Activated CD4-positive, alpha-beta memory T cell treated with anti-CD3 and anti-CD28 coated beads, Interleukin-2, amount 10 ng/mL, durations not matched to agents 7 days and 5 days (primary cell): ENCODE measurements around the gene NRSN1. TPM values are rescaled to one million over a fixed set of nuclear protein-coding genes. Genes with fewer than 3 reads are reported as not detected.

Experiments
- CTCF ChIA-PET: fragments of 350-600 bp; sonication (Branson Sonifier 250); formaldehyde crosslinking; loops from one replicate; lab custom pipeline; 2021; ENCODE audit warnings: antibody characterized with exemption, inconsistent platforms; lab: Charles Lee
- POLR2A ChIA-PET: fragments of 350-600 bp; sonication (Branson Sonifier 250); formaldehyde crosslinking; loops from one replicate; lab custom pipeline; 2021; ENCODE audit warnings: antibody characterized with exemption; lab: Charles Lee
- DNase-seq: peaks from one replicate; pipeline ENCODE4 v3.0.0-alpha.2; 2020
- H3K27ac Mint-ChIP-seq: one replicate; pipeline ENCODE4 v1.8.0; 2021; ENCODE audit warnings: mild to moderate bottlenecking, mixed read lengths
- H3K27me3 Mint-ChIP-seq: one replicate; pipeline ENCODE4 v1.8.0; 2021; ENCODE audit warnings: mixed read lengths
- H3K36me3 Mint-ChIP-seq: one replicate; pipeline ENCODE4 v1.8.0; 2021; ENCODE audit warnings: low read depth, mixed read lengths
- H3K4me1 Mint-ChIP-seq: one replicate; pipeline ENCODE4 v1.8.0; 2021; ENCODE audit warnings: mixed read lengths
- H3K4me3 Mint-ChIP-seq: one replicate; pipeline ENCODE4 v1.8.0; 2021; ENCODE audit warnings: mild to moderate bottlenecking, mixed read lengths
- H3K9me3 Mint-ChIP-seq: one replicate; pipeline ENCODE4 v1.8.0; 2021; ENCODE audit warnings: mixed read lengths
- total RNA-seq, 2 experiments: library from RNA; stranded (reverse); gene quantifications; one replicate each; pipeline ENCODE4 v1.2.3, GENCODE V29; 2021

The NRSN1 gene, protein sequence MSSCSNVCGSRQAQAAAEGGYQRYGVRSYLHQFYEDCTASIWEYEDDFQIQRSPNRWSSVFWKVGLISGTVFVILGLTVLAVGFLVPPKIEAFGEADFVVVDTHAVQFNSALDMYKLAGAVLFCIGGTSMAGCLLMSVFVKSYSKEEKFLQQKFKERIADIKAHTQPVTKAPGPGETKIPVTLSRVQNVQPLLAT
- not detected for total RNA-seq

DNA sequence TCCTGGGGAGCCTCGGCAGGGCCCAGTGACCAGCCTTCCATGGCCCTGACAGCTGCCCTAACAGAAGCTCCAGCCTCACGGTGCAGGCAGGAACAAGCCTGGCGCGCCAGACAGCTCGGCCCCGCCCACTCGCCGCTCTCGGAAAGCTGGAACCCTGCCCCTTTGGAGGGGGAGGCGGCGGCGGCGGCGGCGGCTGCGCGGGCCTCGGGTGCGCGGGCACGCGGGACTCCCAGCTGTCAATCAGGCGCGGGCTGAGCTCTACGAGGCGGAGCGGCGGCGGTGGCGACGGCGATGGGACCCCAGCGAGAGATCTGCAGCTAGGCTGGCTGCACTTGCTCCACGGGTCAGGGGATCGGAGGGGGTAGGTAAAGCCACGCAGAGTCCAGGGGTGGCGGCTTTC lies at the start of gene NRSN1:
NRSN1 (plus strand) TSS at position 236 of the 400 bp plus-strand sequence. CDS start 8,113 bp downstream, outside the sequence.
- H3K36me3 Mint-ChIP-seq, result no peaks in the 10 kb centered on the region
- ChIA-PET CTCF (no interaction called here), POLR2A (no interaction called here)
- DNase-seq, result no peak
- H3K4me3 Mint-ChIP-seq, result no peak within 1 kb of the TSS
- no peaks in the 10 kb centered on the region for H3K9me3 Mint-ChIP-seq
- H3K4me1 Mint-ChIP-seq, result no peaks in the 10 kb centered on the region
- H3K27me3 Mint-ChIP-seq, result peaks cover 5% of the 10 kb centered on the region
- no peak within 1 kb of the TSS for H3K27ac Mint-ChIP-seq

DNA sequence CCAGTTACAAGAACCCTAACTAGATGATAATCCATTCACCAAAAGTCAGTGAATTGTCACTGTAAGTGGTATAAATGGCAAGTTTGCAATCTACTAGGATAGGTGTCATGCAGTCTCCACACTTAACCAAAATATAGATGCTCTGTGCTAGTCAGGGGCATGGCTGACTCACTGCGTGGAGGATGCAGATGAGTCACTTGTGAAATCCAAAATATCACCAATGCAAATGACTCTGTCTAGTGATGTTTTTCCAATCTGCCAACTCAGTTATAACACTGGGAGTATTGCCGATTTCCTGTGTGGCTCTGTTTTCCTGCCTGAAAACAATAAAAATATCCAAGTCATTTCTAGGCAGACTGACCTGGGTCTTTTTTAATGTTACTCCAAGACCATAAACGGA lies 47.8 kb upstream of the NRSN1 start:
- ChIA-PET CTCF (no interaction called here), POLR2A (no interaction called here)
- Mint-ChIP-seq H3K4me1 (no peaks in the 10 kb centered on the region), H3K27me3 (no peaks in the 10 kb centered on the region), H3K36me3 (no peaks in the 10 kb centered on the region), H3K27ac (no peak overlapping the region), H3K4me3 (no peak overlapping the region), H3K9me3 (peaks cover 7% of the 10 kb centered on the region)
- no peak for DNase-seq

DNA sequence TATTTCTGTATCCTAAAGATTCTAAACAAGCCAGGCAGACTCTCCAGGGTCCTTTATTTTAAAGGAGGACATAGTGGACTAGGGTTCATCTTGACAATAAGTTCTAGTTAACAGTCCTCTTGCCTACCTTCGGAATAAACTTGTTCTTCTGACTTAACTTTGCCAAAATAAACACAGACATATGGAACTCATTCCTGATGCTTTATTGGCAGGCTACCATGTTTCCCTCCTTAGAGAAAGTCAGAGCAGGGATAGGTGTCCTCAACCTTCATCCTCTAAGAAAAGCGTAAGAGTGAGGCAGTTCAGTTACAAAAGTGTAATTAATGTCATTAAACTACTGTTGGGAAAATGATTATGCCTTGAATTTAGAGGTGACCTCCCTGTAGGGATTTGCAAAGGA lies 46.9 kb upstream of the NRSN1 start:
- CTCF ChIA-PET, result no interaction called here
- no peak overlapping the region for H3K27ac Mint-ChIP-seq
- DNase-seq, result no peak
- peaks cover 7% of the 10 kb centered on the region for H3K9me3 Mint-ChIP-seq
- H3K4me3 Mint-ChIP-seq, result no peak overlapping the region
- H3K36me3 Mint-ChIP-seq, result no peaks in the 10 kb centered on the region
- no peaks in the 10 kb centered on the region for H3K4me1 Mint-ChIP-seq
- H3K27me3 Mint-ChIP-seq, result no peaks in the 10 kb centered on the region
- POLR2A ChIA-PET, result no interaction called here

DNA sequence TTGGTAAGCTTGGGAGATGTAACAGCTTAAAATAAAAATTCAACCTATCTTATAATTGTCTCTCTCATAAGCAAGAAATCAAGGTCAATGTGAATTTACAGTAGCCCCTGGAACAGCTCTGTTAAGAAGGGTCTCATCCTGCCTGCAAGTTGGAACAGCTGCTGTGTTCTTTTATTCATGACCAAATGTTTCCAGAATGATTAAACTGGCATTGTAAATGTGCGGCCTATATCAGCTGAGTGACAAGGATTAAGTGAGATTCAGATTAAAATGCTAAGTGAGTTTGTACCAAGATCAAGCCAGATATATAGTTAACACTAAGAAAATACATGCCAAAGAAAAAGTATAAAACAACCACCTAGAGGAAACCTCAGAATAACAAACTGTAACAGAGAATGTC lies 45.3 kb upstream of the NRSN1 start:
- Mint-ChIP-seq H3K4me3 (no peak overlapping the region), H3K9me3 (peaks cover 7% of the 10 kb centered on the region), H3K27me3 (no peaks in the 10 kb centered on the region), H3K4me1 (no peaks in the 10 kb centered on the region), H3K36me3 (no peaks in the 10 kb centered on the region), H3K27ac (no peak overlapping the region)
- DNase-seq, result no peak
- ChIA-PET CTCF (no interaction called here), POLR2A (no interaction called here)

DNA sequence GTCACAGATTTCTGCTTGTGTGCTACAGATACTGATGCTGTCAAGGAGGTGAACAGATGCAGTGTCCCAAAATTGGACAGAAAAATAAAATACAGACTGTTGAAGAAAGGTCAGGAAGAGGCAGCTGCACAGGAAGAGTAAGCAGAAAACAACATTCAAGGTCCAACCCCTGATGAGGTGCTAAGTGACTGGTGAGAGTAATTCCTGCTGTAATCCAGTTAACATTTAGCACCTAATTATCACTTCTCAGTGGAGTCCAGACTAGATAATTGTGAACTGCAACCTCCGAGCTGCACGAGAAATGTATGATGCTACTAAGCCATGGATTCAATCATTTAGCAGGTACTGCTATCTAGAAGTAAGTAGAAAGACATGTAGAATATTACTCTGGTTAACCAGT lies 36.3 kb upstream of the NRSN1 start:
- DNase-seq, result no peak
- Mint-ChIP-seq H3K27me3 (no peaks in the 10 kb centered on the region), H3K4me3 (no peak overlapping the region), H3K27ac (no peak overlapping the region), H3K36me3 (no peaks in the 10 kb centered on the region), H3K9me3 (no peaks in the 10 kb centered on the region), H3K4me1 (no peaks in the 10 kb centered on the region)
- CTCF ChIA-PET, result no interaction called here
- POLR2A ChIA-PET, result no interaction called here

DNA sequence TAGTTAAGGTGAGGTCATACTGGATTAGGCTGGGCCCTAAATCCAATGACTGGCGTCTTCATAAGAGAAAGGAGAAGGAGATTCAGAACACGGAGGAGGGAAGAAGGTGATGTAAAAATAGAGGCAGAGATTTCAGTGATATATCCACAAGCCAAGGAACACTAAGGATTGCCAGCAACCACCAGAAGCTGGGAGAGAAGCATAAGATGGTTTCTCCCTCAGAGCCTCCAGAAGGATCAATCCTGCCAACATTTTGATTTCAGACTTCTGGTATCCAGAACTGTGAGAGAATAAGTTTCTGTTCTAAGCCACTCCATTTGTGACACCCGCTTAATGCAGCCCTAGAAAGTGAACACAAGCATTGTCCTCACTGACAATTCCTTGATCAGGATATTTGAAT lies 33.6 kb upstream of the NRSN1 start:
- H3K4me3 Mint-ChIP-seq, result no peak overlapping the region
- DNase-seq, result no peak
- H3K9me3 Mint-ChIP-seq, result no peaks in the 10 kb centered on the region
- POLR2A ChIA-PET, result no interaction called here
- no peaks in the 10 kb centered on the region for H3K36me3 Mint-ChIP-seq
- no peak overlapping the region for H3K27ac Mint-ChIP-seq
- CTCF ChIA-PET, result no interaction called here
- H3K4me1 Mint-ChIP-seq, result no peaks in the 10 kb centered on the region
- no peaks in the 10 kb centered on the region for H3K27me3 Mint-ChIP-seq

DNA sequence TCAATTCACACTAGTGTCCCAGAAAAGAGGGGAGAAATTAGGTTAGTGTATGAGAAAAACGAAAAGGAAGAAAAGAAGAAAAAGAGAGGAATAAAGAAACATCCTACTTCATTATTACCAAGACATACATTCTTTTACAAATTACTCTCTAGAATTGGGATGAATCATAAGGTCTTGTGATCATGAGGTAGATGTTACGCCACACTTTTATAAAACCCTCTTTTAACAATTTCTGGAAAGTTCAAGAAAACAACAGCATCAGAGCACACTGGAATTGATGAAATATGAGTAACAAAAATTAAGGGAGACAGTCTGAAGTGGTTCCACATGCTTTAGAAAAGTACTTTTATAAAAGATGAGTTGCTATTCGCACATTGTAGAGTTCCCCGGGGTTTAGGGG lies 32.6 kb upstream of the NRSN1 start:
- Mint-ChIP-seq H3K4me1 (no peaks in the 10 kb centered on the region), H3K27me3 (no peaks in the 10 kb centered on the region), H3K4me3 (no peak overlapping the region), H3K9me3 (no peaks in the 10 kb centered on the region), H3K36me3 (no peaks in the 10 kb centered on the region), H3K27ac (no peak overlapping the region)
- ChIA-PET CTCF (no interaction called here), POLR2A (no interaction called here)
- DNase-seq, result no peak

DNA sequence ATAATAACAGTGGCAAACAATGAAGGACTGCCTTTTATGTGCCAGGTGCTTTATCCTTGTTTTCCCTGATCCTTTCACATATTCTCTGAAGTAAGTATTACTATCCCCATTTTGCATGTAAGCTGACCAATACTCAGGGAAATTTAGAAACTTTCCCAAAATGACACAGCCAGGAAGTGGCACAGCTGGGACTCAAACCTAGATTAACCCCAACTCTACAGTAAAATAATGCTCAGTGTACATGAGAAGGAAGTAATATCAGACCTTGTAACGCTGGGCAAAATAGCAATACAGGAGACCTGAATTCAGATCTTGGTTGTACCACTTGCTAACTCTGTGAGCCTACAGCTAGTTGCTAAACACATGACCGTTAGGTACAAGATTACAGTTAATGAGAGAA lies 26.8 kb upstream of the NRSN1 start:
- Mint-ChIP-seq H3K27ac (no peak overlapping the region), H3K9me3 (no peaks in the 10 kb centered on the region), H3K4me1 (no peaks in the 10 kb centered on the region), H3K4me3 (no peak overlapping the region), H3K27me3 (no peaks in the 10 kb centered on the region), H3K36me3 (no peaks in the 10 kb centered on the region)
- CTCF ChIA-PET, result no interaction called here
- POLR2A ChIA-PET, result no interaction called here
- DNase-seq, result no peak

DNA sequence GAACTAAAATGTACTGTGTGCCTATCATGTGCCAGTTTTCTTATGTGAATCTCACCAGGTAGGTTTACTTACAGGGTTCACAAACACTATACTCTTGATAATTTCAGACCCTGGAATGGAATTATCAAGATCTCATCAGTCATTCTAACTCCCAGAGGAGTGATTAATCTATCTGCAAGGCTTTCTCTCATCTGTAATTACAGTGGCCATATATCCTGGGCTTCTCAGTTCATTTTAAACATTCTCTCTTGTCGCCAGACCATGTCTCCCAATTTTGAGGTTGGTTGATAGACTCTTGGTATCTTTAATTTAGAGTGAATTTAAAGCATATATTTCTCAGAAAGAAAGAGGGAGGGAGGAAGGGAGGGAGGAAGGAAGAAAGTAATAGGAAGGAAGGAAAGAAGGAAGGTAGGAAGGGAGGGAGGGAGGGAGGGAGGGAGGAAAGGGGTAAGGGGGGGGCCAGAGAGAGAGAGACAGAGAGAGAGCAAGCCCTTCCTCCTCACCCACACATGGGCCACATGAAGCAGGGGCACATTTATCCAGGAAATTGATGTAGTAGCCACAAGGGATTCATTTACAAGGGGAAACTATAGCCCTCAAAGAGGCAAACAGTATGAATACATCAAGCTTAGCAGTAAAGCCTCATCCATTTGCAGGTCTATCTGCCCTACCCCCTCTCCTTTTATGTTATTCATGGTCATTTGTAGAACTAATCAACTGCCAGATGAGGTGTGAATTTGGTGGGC lies 25.8 kb upstream of the NRSN1 start:
- Mint-ChIP-seq H3K9me3 (no peaks in the 10 kb centered on the region), H3K4me3 (no peak overlapping the region), H3K4me1 (no peaks in the 10 kb centered on the region), H3K36me3 (no peaks in the 10 kb centered on the region), H3K27ac (no peak overlapping the region), H3K27me3 (no peaks in the 10 kb centered on the region)
- ChIA-PET CTCF (no interaction called here), POLR2A (no interaction called here)
- no peak for DNase-seq

DNA sequence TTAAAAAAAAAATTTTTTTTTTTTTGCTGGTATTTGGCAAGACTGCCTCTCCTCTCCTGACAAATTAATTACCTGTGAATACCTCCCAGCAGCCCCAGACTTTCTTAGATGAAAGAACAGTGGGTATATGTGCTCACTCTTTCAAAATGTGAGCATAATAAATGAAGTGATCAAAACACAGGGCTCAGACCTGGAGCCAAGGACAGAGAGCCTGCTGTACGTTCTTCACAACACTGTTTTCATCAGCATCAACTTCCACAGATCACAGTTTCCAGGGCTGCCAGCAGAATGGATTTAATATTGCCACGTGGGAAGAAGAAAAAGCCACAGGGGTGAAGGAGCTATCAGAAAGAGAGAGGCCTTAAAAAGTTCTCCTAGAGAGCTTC lies 25.3 kb upstream of the NRSN1 start:
- Mint-ChIP-seq H3K36me3 (no peaks in the 10 kb centered on the region), H3K4me3 (no peak overlapping the region), H3K9me3 (no peaks in the 10 kb centered on the region), H3K4me1 (no peaks in the 10 kb centered on the region), H3K27me3 (no peaks in the 10 kb centered on the region), H3K27ac (no peak overlapping the region)
- DNase-seq, result no peak
- ChIA-PET POLR2A (no interaction called here), CTCF (no interaction called here)

DNA sequence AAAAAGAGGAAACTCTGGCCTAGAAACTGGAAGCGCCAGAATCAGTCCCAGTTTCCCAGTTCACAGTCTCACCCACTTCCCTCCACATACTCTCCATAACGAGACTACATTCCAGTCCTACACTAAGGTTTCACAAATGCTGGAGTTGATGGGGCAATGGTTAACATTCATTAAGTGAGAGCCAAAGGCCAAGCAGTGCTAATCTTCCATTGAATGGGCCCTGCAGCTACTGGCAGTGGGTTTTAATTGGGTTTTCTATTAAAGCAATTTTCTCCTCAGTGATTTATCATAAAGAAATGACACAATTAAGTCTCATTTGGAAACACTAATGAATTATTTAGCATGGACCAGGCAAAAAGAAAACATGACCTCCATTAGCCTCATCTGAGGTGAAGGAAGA lies 20.8 kb upstream of the NRSN1 start:
- no peak overlapping the region for H3K27ac Mint-ChIP-seq
- CTCF ChIA-PET, result no interaction called here
- no peaks in the 10 kb centered on the region for H3K9me3 Mint-ChIP-seq
- POLR2A ChIA-PET, result no interaction called here
- no peaks in the 10 kb centered on the region for H3K27me3 Mint-ChIP-seq
- H3K4me3 Mint-ChIP-seq, result no peak overlapping the region
- no peaks in the 10 kb centered on the region for H3K36me3 Mint-ChIP-seq
- no peak for DNase-seq
- H3K4me1 Mint-ChIP-seq, result no peaks in the 10 kb centered on the region

DNA sequence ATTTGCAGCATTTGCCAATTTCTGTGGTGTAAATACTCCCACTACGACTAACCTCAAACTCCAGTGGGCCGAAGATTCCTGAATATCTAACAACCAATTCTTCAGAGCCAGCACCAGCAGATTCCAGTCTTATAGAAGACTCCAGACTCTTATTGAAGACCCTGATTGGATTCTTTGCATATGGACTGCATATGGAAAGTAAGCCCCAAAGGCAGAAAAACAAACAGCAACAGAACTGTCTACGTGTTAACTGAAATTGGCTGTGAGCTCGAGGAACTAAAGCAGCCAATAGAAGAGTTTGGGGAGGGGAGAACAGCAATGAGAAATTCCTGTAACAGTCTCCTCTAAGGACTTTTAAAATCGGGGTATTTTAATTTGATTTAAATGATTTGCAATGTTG lies 19.7 kb upstream of the NRSN1 start:
- no peaks in the 10 kb centered on the region for H3K36me3 Mint-ChIP-seq
- CTCF ChIA-PET, result no interaction called here
- POLR2A ChIA-PET, result no interaction called here

DNA sequence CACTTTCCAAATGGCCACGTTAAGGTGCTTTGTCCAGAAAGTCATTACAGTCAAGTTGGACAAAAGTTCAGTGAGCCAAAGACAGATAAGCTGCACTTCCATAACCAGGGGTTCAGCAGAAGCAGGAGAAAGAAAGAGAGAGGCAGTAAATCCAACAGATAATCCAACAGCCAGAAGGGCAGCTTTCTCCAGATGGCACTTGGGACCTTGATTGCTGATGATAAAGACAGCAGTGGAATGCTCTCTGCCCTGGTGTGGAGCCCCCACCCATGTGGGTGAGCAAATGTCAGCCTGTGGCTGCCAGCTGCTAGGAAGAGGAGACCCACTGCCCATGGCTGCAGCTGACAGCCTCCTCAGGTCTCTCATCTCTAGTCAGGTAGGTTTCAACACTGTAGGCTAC lies 18.7 kb upstream of the NRSN1 start:
- DNase-seq, result no peak
- H3K27ac Mint-ChIP-seq, result no peak overlapping the region
- ChIA-PET POLR2A (no interaction called here), CTCF (no interaction called here)
- H3K27me3 Mint-ChIP-seq, result no peaks in the 10 kb centered on the region
- H3K9me3 Mint-ChIP-seq, result no peaks in the 10 kb centered on the region
- no peak overlapping the region for H3K4me3 Mint-ChIP-seq
- no peaks in the 10 kb centered on the region for H3K4me1 Mint-ChIP-seq
- H3K36me3 Mint-ChIP-seq, result no peaks in the 10 kb centered on the region

More for the DNA sequence above, 19.7 kb upstream of the NRSN1 start:
- H3K9me3 Mint-ChIP-seq, result no peaks in the 10 kb centered on the region
- no peak overlapping the region for H3K27ac Mint-ChIP-seq
- DNase-seq, result no peak
- no peak overlapping the region for H3K4me3 Mint-ChIP-seq
- H3K27me3 Mint-ChIP-seq, result no peaks in the 10 kb centered on the region
- H3K4me1 Mint-ChIP-seq, result no peaks in the 10 kb centered on the region

DNA sequence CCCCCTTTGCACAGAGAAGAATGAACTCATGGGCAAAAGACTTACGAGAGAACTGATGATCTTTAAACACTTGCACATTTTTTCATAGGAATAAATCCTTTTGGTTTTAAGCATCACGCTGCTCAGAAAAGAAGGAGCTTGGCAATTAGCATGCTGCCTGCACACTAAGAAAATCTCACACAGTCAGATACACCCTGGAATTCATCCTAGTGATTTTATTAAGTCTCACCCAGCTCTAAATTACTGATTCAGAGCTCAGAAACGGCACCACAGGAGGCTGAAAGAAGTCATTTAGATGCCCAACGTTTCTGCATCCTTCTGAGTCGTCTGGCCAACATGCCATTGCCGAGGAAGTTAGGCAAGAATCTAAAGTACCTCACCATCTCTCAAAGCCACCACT lies 18.0 kb upstream of the NRSN1 start:
- Mint-ChIP-seq H3K36me3 (no peaks in the 10 kb centered on the region), H3K4me1 (no peaks in the 10 kb centered on the region), H3K27me3 (no peaks in the 10 kb centered on the region), H3K9me3 (no peaks in the 10 kb centered on the region), H3K4me3 (no peak overlapping the region), H3K27ac (no peak overlapping the region)
- ChIA-PET CTCF (no interaction called here), POLR2A (no interaction called here)
- no peak for DNase-seq
